HCT116 (cell line): ENCODE results near the gene CD300LD. TPM values are rescaled to one million over a fixed set of nuclear protein-coding genes. Genes with fewer than 3 reads are reported as not detected.

ENCODE experiments used
- ATAC-seq: fragments of 200-7000 bp; cut with Tn5 transposase; 2 replicates; pipeline ENCODE4 v1.9.1; 2020; ENCODE audit warnings: mild to moderate bottlenecking, moderate library complexity
- BruUV-seq: library from RNA; stranded (reverse); fragments of 400-500 nt; replicated peaks from 2 replicates; lab custom pipeline; 2021; lab: Mats Ljungman, UMichigan
- CTCF ChIA-PET: fragments of 300-600 bp; sonication (Branson Sonifier 250); formaldehyde crosslinking; loops from one replicate; lab custom pipeline; 2021; ENCODE audit warnings: antibody characterized with exemption; lab: Charles Lee
- POLR2A ChIA-PET: fragments of 300-600, 350-600 bp; sonication (Branson Sonifier 250); formaldehyde crosslinking; loops from one replicate; lab custom pipeline; 2021; ENCODE audit warnings: antibody characterized with exemption; lab: Charles Lee
- RAD21 ChIA-PET, 2 experiments: fragments of 300-600 bp; sonication (Branson Sonifier 250); formaldehyde crosslinking; loops; one replicate each; lab custom pipeline; 2023; ENCODE audit warnings: low total read pairs in 2 of 2; ENCODE audit not compliant: uncharacterized antibody in 2 of 2, unreplicated experiment in 2 of 2, low non-redundant PET in 1 of 2; lab: Charles Lee
- DNase-seq: peaks from one replicate; pipeline ENCODE4 v3.0.0-alpha.2; 2010; ENCODE audit warnings: low read depth, low spot score
- H2AFZ ChIP-seq: fragments of 200-600 bp; shearing (Covaris generic), sonication (generic); 2 replicates; pipeline ENCODE4 v1.6.1; 2017; ENCODE audit warnings: low read depth, mixed run types, mixed read lengths, antibody characterized with exemption, low read length; ENCODE audit not compliant: poor library complexity, severe bottlenecking
- H3K27ac ChIP-seq: 2 replicates; pipeline ENCODE4 v1.5.1; 2012; ENCODE audit warnings: low read depth, low read length
- H3K27me3 ChIP-seq: fragments of 200-600 bp; sonication (generic); 2 replicates; pipeline ENCODE4 v1.6.1; 2016; ENCODE audit warnings: mixed run types, low read length, mixed read lengths; ENCODE audit not compliant: insufficient read depth
- H3K36me3 ChIP-seq, 2 experiments: fragments of 200-500 bp in 1 of 2; fragments of 200-600 bp in 1 of 2; sonication (Bioruptor generic) in 1 of 2; sonication (generic) in 1 of 2; 2 replicates each; pipeline versions ENCODE4 v1.5.1 to v1.6.1; 2014 to 2016; ENCODE audit warnings: low read length in 2 of 2, inconsistent platforms in 1 of 2, mixed read lengths in 1 of 2, mixed run types in 1 of 2; ENCODE audit not compliant: insufficient read depth in 2 of 2, control insufficient read depth in 1 of 2
- H3K4me1 ChIP-seq, 2 experiments: fragments of 200-600 bp in 1 of 2; sonication (generic) in 1 of 2; 2 replicates each; pipeline versions ENCODE4 v1.5.1 to v1.6.1; 2012 to 2017; ENCODE audit warnings: low read length in 2 of 2, inconsistent platforms in 1 of 2, mild to moderate bottlenecking in 1 of 2, mixed read lengths in 1 of 2, mixed run types in 1 of 2, moderate library complexity in 1 of 2; ENCODE audit not compliant: insufficient read depth in 2 of 2, control insufficient read depth in 1 of 2
- H3K4me2 ChIP-seq: fragments of 200-600 bp; sonication (generic); 2 replicates; pipeline ENCODE4 v1.6.1; 2017; ENCODE audit warnings: mixed run types, low read length, mixed read lengths
- H3K4me3 ChIP-seq, 2 experiments: fragments of 200-600 bp in 1 of 2; sonication (generic) in 1 of 2; replicated peaks in 1 of 2; 2 replicates each; pipeline ENCODE4 v1.5.1; 2011 to 2016; ENCODE audit warnings: low read length in 2 of 2, control low read depth in 1 of 2, low read depth in 1 of 2, mild to moderate bottlenecking in 1 of 2, mixed read lengths in 1 of 2, mixed run types in 1 of 2
- H3K79me2 ChIP-seq: fragments of 200-600 bp; sonication (generic); 2 replicates; pipeline ENCODE4 v1.6.1; 2017; ENCODE audit warnings: mild to moderate bottlenecking, mixed run types, low read length, moderate library complexity, mixed read lengths; ENCODE audit not compliant: insufficient read depth
- H3K9ac ChIP-seq: fragments of 200-600 bp; sonication (generic); 2 replicates; pipeline ENCODE4 v1.6.1; 2016; ENCODE audit warnings: low read length, mixed read lengths
- H3K9me2 ChIP-seq: fragments of 200-600 bp; sonication (generic), shearing (Covaris generic); 2 replicates; pipeline ENCODE4 v1.6.1; 2017; ENCODE audit warnings: mixed run types, mild to moderate bottlenecking, moderate library complexity; ENCODE audit not compliant: insufficient read depth
- H3K9me3 ChIP-seq, 2 experiments: fragments of 200-500 bp in 1 of 2; fragments of 200-600 bp in 1 of 2; sonication (Bioruptor generic) in 1 of 2; sonication (generic) in 1 of 2; 2 replicates each; pipeline ENCODE4 v1.6.1; 2014 to 2017; ENCODE audit warnings: low read length in 2 of 2, mixed read lengths in 2 of 2, inconsistent platforms in 1 of 2, low read depth in 1 of 2, mild to moderate bottlenecking in 1 of 2, mixed run types in 1 of 2, moderate library complexity in 1 of 2; ENCODE audit not compliant: control insufficient read depth in 1 of 2, insufficient read depth in 1 of 2
- H4K20me1 ChIP-seq: fragments of 200-600 bp; sonication (generic), shearing (Covaris generic); 2 replicates; pipeline ENCODE4 v1.6.1; 2017; ENCODE audit warnings: mixed run types, mild to moderate bottlenecking, moderate library complexity; ENCODE audit not compliant: insufficient read depth
- ATF3 ChIP-seq: IDR thresholded peaks from 2 replicates; pipeline ENCODE4 v1.6.1; 2012
- CBX3 ChIP-seq: IDR thresholded peaks from 2 replicates; pipeline ENCODE4 v1.6.1; 2012; ENCODE audit warnings: low read depth
- CEBPB ChIP-seq: IDR thresholded peaks from 2 replicates; pipeline ENCODE4 v1.6.1; 2012; ENCODE audit warnings: low read depth
- CTCF ChIP-seq, 3 experiments: fragments of 200-600 bp in 1 of 3; sonication (generic) in 1 of 3; IDR thresholded peaks in 2 of 3; conservative IDR thresholded peaks in 1 of 3; 2 replicates each; pipeline ENCODE4 v1.5.1; 2012 to 2017; ENCODE audit warnings: low read depth in 2 of 3, low read length in 2 of 3, antibody characterized with exemption in 1 of 3, borderline replicate concordance in 1 of 3, control low read depth in 1 of 3, mild to moderate bottlenecking in 1 of 3, mixed read lengths in 1 of 3, mixed run types in 1 of 3, moderate library complexity in 1 of 3; ENCODE audit not compliant: insufficient read depth in 1 of 3
- EZH2 ChIP-seq: fragments of 200-600 bp; sonication (generic); IDR thresholded peaks from 2 replicates; pipeline ENCODE4 v1.6.1; 2017; ENCODE audit warnings: antibody characterized with exemption, mixed run types
- JUND ChIP-seq: IDR thresholded peaks from 2 replicates; pipeline ENCODE4 v1.6.1; 2012
- MAX ChIP-seq: IDR thresholded peaks from 2 replicates; pipeline ENCODE4 v1.6.1; 2012
- POLR2A ChIP-seq: IDR thresholded peaks from 2 replicates; pipeline ENCODE4 v1.7.0; 2011; ENCODE audit warnings: borderline replicate concordance; ENCODE audit not compliant: insufficient read depth, insufficient read length; ENCODE audit errors: extremely low read depth
- POLR2AphosphoS5 ChIP-seq: IDR thresholded peaks from 2 replicates; pipeline ENCODE4 v1.6.1; 2011; ENCODE audit warnings: mild to moderate bottlenecking, low read depth, low read length, moderate library complexity
- REST ChIP-seq: IDR thresholded peaks from 2 replicates; pipeline ENCODE4 v1.6.1; 2012; ENCODE audit warnings: low read depth
- SIN3A ChIP-seq: IDR thresholded peaks from 2 replicates; pipeline ENCODE4 v1.6.1; 2012; ENCODE audit warnings: low read depth
- SP1 ChIP-seq: IDR thresholded peaks from 2 replicates; pipeline ENCODE4 v1.6.1; 2012; ENCODE audit warnings: low read depth
- SRF ChIP-seq: IDR thresholded peaks from 2 replicates; pipeline ENCODE4 v1.6.1; 2012; ENCODE audit warnings: low read depth
- TCF7L2 ChIP-seq: IDR thresholded peaks from 2 replicates; pipeline ENCODE4 v1.7.0; 2011; ENCODE audit warnings: borderline replicate concordance, inconsistent platforms; ENCODE audit not compliant: insufficient read depth, insufficient read length; ENCODE audit errors: extremely low read depth
- YY1 ChIP-seq: IDR thresholded peaks from 2 replicates; pipeline ENCODE4 v1.6.1; 2011; ENCODE audit warnings: low read length, low read depth, moderate library complexity, mild to moderate bottlenecking; ENCODE audit not compliant: insufficient replicate concordance; ENCODE audit errors: extremely low read depth
- ZFX ChIP-seq: fragments of 450-650 bp; IDR thresholded peaks from 2 replicates; pipeline ENCODE4 v1.6.1; 2017
- ZNF274 ChIP-seq: fragments of 200-500 bp; sonication (Bioruptor generic); IDR thresholded peaks from 2 replicates; pipeline ENCODE4 v1.6.1; 2014; ENCODE audit warnings: mild to moderate bottlenecking, low read depth, low read length, inconsistent platforms
- intact Hi-C: fragments of 100-400 bp; cut with micrococcal nuclease; formaldehyde crosslinking; loops from 2 replicates; pipeline ENCODE4 v1.10.0; 2022
- total RNA-seq: library from RNA; stranded (reverse); gene quantifications from one replicate; pipeline ENCODE4 v1.2.1, GENCODE V29; 2021; ENCODE audit not compliant: unreplicated experiment

The CD300LD gene
- total RNA-seq, 1 experiment from 2014 or later: not detected

- Histone ChIP-seq H3K27ac (no peak overlapping the region), H3K36me3 (no peaks in the 10 kb centered on the region), H3K27me3 (peaks cover 34% of the 10 kb centered on the region), H3K4me1 (no peaks in the 10 kb centered on the region), H3K9me3 (no peaks in the 10 kb centered on the region), H3K9me2 (no peaks in the 10 kb centered on the region), H3K4me2 (no peak overlapping the region), H3K4me3 (no peak overlapping the region), H4K20me1 (no peaks in the 10 kb centered on the region), H2AFZ (no peak overlapping the region), H3K9ac (no peak overlapping the region), H3K79me2 (no peaks in the 10 kb centered on the region)
- no peak for ATAC-seq
- intact Hi-C loops: no loop called here
- TF ChIP-seq MAX: no peak
- TF ChIP-seq SIN3A: no peak
- TF ChIP-seq CBX3: no peak
- no peak for TF ChIP-seq ATF3
- no peak for TF ChIP-seq CEBPB
- TF ChIP-seq ZFX: no peak
- no peak for TF ChIP-seq POLR2A
- TF ChIP-seq EZH2: no peak
- TF ChIP-seq ZNF274: no peak
- TF ChIP-seq SP1: no peak
- TF ChIP-seq TCF7L2: no peak
- no peak for TF ChIP-seq CTCF (IDR thresholded peaks at IDR 0.05 in 2 of 3, conservative IDR thresholded peaks at IDR 0.05 in 1 of 3; ENCODE audit: borderline replicate concordance in 1 of 3, insufficient read depth in 1 of 3, low read depth in 2 of 3, low read length in 2 of 3)
- TF ChIP-seq REST: no peak
- no peak for TF ChIP-seq YY1
- no peak for TF ChIP-seq SRF
- no peak for TF ChIP-seq POLR2AphosphoS5
- TF ChIP-seq JUND: no peak
- ChIA-PET RAD21 (no interaction called here), POLR2A (no interaction called here), CTCF (no interaction called here)
- DNase-seq: no peak
- BruUV-seq: no TSS peak
Measured at GRCh38 chr17:74536890-74537289, 55.2 kb downstream of the CD300LD start.
